Activated CD8-positive, alpha-beta memory T cell treated with anti-CD3 and anti-CD28 coated beads for 1 hour (primary cell): ENCODE results near the gene GPI.
"Not testable (repeated sequence)": the region's sequence is repeated elsewhere in the genome, so short reads cannot be mapped to it uniquely, and the experiment has no call there.

Source experiments
- DNase-seq, 2 donors: peaks; one replicate each; pipeline ENCODE4 v3.0.0-alpha.2; 2020; ENCODE audit warnings: low read depth in 1 of 2; ENCODE audit errors: extremely low read depth in 1 of 2

Gene GPI

GRCh38 chr19:34400844-34401243 is 35.8 kb downstream of the GPI start:
- not testable (repeated sequence) for DNase-seq

GRCh38 chr19:34402074-34402600 is 37.1 kb downstream of the GPI start:
- no peak for DNase-seq

GRCh38 chr19:34403784-34404108 is 38.8 kb downstream of the GPI start:
- no peak for DNase-seq

GRCh38 chr19:34404109-34404909 is 39.3 kb downstream of the GPI start, which contains the start of gene PDCD2L:
Gene PDCD2L, plus strand, starts transcription at chr19:34404399. Its CDS starts 32 bp downstream, at chr19:34404431.
- peak; percentile 85 to 89 for DNase-seq

GRCh38 chr19:34405892-34406660 is 41.1 kb downstream of the GPI start:
- DNase-seq = no peak

- no peak for DNase-seq
These were observed 43.4 kb downstream of the GPI start for GRCh38 chr19:34408411-34408810.

- DNase-seq = no peak
These were observed 44.5 kb downstream of the GPI start for GRCh38 chr19:34409189-34410164.

- no peak for DNase-seq
These were observed 46.2 kb downstream of the GPI start for GRCh38 chr19:34411216-34411615.

- no peak for DNase-seq
These were observed 51.1 kb downstream of the GPI start for GRCh38 chr19:34416021-34416545.

GRCh38 chr19:34418300-34418699 is 53.3 kb downstream of the GPI start:
- DNase-seq = no peak

GRCh38 chr19:34426096-34426661 is 61.2 kb downstream of the GPI start:
- DNase-seq = no peak

- DNase-seq = peak in 1 of 2 donors; percentile 25
These were observed 63.7 kb downstream of the GPI start for GRCh38 chr19:34428549-34429285.

GRCh38 chr19:34429553-34429952 is 64.6 kb downstream of the GPI start:
- DNase-seq = no peak

GRCh38 chr19:34430738-34431625 is 66.0 kb downstream of the GPI start:
- DNase-seq = no peak

GRCh38 chr19:34431681-34432402 is 66.8 kb downstream of the GPI start:
- no peak for DNase-seq

- no peak for DNase-seq
These were observed 67.8 kb downstream of the GPI start for GRCh38 chr19:34432797-34433196.

- DNase-seq = no peak
These were observed 71.7 kb downstream of the GPI start for GRCh38 chr19:34436716-34437115.

GRCh38 chr19:34448191-34448590 is 83.2 kb downstream of the GPI start:
- DNase-seq = no peak
